LNCaP clone FGC (cell line): ENCODE results near the gene SFSWAP.

Experiments
- DNase-seq: peaks from one replicate; pipeline ENCODE4 v3.0.0-alpha.2; 2011; ENCODE audit warnings: low read depth
- H3K4me3 ChIP-seq: 2 replicates; pipeline ENCODE4 v1.5.1; 2011; ENCODE audit warnings: mild to moderate bottlenecking, low read depth, low read length, control low read depth
- CTCF ChIP-seq: IDR thresholded peaks from 2 replicates; pipeline ENCODE4 v1.5.1; 2012; ENCODE audit warnings: mild to moderate bottlenecking; ENCODE audit not compliant: control insufficient read depth, insufficient read depth; ENCODE audit errors: extremely low read depth

Gene SFSWAP

GRCh38 chr12:131789638-131790037 is 78.7 kb downstream of the SFSWAP start:
- no peak for TF ChIP-seq CTCF
- no peak for DNase-seq
- no peak overlapping the region for H3K4me3 ChIP-seq

- no peak for DNase-seq
- H3K4me3 ChIP-seq = no peak overlapping the region
- TF ChIP-seq CTCF = no peak
These were observed 82.5 kb downstream of the SFSWAP start for GRCh38 chr12:131793243-131794022.

GRCh38 chr12:131794061-131794460 is 83.2 kb downstream of the SFSWAP start:
- no peak for DNase-seq
- TF ChIP-seq CTCF = no peak
- no peak overlapping the region for H3K4me3 ChIP-seq

GRCh38 chr12:131794573-131794972 is 83.7 kb downstream of the SFSWAP start:
- H3K4me3 ChIP-seq = no peak overlapping the region
- no peak for TF ChIP-seq CTCF
- no peak for DNase-seq

- no peak for TF ChIP-seq CTCF
- DNase-seq = no peak
- H3K4me3 ChIP-seq = no peak overlapping the region
These were observed 84.2 kb downstream of the SFSWAP start for GRCh38 chr12:131795064-131795463.

GRCh38 chr12:131795690-131796410 is 85.0 kb downstream of the SFSWAP start:
- no peak for TF ChIP-seq CTCF
- DNase-seq = no peak
- H3K4me3 ChIP-seq = no peak overlapping the region
